LNCAP (cell line): ENCODE results near the gene SMCO1.

Experiments
- TF ChIP-seq, protein P1 (sequence below): fragments of 450-650 bp; IDR thresholded peaks from 2 replicates; pipeline ENCODE4 v1.5.1; 2017; ENCODE audit warnings: mild to moderate bottlenecking

SMCO1 gene

GRCh38 chr3:196517919-196518318 lies 2.8 kb upstream of the SMCO1 start:
- TF ChIP-seq, protein P1, sequence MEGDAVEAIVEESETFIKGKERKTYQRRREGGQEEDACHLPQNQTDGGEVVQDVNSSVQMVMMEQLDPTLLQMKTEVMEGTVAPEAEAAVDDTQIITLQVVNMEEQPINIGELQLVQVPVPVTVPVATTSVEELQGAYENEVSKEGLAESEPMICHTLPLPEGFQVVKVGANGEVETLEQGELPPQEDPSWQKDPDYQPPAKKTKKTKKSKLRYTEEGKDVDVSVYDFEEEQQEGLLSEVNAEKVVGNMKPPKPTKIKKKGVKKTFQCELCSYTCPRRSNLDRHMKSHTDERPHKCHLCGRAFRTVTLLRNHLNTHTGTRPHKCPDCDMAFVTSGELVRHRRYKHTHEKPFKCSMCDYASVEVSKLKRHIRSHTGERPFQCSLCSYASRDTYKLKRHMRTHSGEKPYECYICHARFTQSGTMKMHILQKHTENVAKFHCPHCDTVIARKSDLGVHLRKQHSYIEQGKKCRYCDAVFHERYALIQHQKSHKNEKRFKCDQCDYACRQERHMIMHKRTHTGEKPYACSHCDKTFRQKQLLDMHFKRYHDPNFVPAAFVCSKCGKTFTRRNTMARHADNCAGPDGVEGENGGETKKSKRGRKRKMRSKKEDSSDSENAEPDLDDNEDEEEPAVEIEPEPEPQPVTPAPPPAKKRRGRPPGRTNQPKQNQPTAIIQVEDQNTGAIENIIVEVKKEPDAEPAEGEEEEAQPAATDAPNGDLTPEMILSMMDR, result no peak

DNA sequence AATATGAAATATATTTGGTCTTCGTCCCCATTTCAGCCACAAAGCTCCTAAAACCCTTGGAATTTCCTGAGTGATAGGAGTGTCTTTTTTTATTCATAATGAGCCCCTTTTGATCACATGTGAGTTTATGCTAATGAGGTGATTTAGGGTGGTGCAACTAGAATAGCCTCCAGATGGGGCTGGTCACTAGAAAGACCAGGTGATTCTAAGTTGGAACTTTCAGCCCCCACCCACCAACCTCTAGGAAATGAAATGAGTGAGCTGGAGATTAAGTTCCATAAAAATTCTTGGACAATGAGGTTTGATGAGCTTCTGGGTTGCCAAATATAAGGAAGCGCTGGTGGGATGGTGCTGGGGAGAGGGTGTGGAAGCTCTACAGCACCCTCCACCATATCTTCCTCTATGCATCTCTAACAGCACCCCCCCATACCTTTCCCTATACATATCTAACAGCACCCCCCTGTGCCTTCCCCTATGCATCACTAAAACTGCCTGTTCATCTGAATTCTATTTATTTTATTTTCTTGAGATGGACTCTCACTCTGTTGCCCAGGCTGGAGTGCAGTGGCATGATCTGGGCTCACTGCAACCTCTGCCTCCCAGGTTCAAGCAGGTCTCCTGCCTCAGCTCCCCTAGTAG lies 2.1 kb upstream of the SMCO1 start:
- TF ChIP-seq, protein P1, result no peak

DNA sequence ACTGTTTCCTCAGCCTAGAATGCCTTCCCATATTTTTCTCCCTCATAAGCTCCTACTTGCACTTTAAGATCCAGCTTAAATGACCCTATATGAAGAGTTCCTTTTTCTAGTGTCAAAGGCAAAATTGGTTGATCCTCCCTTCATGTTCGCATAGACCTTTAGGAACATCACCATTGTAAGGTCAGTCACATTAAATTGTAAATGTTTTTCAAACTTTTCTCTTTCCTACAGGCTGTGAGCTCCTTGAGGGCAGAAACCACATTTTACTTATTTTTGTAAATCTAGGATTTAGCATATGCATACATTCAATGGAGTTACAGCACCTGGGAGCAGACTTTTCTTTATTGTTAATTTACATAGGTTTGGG lies 813 bp downstream of the SMCO1 start:
- TF ChIP-seq, protein P1, result no peak

DNA sequence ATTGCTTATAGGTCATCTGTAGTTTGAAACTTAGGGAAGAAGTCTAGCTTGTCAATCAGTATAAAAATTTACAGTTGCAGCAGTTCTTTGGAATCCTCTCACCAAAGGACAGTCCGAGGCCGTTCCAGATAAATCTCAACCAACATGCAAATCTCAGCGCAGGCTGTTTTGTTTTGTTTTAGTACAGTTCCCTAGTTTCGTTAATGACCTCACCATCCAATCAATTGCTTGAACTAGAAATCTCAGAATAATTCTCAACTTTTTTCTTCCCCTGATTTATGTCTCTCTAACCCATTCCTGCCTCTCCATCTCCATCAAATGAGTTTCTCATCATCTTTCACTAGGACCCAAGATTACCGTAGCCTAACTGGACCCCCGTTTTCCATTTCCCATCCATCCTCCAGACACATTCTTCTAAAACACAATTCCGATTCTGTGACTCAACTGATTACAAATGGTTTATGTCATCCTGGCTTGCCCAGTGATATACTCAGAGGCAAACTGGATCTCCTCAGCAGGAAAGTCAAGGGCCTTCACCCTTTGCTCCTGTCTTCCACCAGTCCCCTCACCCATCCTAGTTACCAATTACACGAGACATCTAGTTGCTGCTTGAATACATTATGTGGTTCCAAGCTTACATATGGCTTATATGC lies 1.3 kb downstream of the SMCO1 start:
- TF ChIP-seq, protein P1, result no peak

DNA sequence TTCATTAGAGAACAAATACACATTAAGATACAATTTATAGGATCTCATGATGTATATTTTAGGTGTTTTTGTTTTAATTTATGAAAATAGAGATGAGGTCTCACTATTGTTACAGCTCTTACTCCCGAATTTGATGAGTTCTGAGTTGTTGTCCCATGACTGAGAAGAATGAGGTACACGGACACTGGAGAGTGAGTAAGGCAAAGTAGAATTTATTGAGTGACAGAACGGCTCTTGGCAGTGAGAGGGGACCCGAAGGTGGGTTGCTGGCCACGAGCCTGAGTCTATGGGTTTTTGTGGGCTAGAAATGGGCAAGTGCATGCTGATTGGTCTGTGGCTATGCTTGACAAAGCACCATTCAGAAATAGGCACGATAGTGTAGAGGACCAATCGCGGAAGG lies 8.5 kb downstream of the SMCO1 start:
- TF ChIP-seq, protein P1, result no peak

- TF ChIP-seq, protein P1, result no peak
Observed at GRCh38 chr3:196504556-196504955, 10.6 kb downstream of the SMCO1 start.

DNA sequence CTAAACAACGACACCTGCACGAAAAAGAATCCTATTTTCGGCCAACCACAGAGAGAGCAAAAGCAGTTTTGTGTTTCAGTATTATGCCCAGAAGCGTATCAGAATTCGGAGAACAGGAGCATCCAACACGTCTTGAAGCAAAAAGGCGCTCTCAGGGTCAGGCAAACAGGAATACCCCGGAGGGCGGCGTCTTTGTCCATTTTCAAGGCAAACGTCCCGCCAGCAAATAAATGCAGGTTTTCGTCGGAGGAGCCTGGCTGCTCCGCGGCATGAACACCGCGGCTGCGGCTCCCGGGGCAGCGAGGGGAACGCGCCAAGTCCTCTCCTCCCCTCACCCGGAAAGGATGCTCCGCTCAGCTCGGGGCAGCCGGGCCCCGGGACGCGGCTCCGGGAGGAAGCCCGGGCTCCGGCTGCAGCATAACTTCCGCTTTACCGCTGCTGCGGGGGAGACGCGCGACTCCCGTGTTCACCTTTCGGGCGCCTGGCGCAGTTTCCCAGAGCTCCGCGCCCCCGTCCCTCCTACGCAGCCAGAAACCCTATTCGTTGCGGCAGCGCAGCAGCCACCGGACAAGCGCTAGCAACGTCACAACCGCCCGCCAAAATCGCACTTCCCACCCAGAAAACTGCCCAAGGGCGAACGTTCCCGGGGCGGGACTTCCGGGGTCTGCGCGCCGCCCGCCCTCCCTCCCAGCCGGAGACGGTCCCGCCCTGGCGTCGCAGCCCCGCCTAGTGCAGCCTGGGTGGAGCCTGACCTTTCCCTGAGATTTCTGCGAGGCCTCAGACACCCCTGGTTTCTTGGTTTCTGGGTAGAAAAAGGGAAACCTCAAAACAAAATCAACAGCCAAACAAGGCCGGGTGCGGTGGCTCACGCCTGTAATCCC lies 11.7 kb downstream of the SMCO1 start, which contains the start of gene RNF168:
TSS of gene RNF168 (minus strand) at position 573 of the 881 bp plus-strand sequence. CDS start 595 bp downstream, outside the sequence.
- TF ChIP-seq, protein P1, result no peak
